HepG2 (cell line): ENCODE data around the gene NCAM2. TPM values are rescaled to one million over a fixed set of nuclear protein-coding genes. Genes with fewer than 3 reads are reported as not detected.

Experiments used
- ATAC-seq: fragments of 200-7000 bp; cut with Tn5 transposase; 3 replicates; pipeline ENCODE4 v1.9.1; 2020; ENCODE audit warnings: mild to moderate bottlenecking, moderate library complexity
- BruUV-seq: library from RNA; stranded (reverse); fragments of 400-500 nt; replicated peaks from 2 replicates; lab custom pipeline; 2021; lab: Mats Ljungman, UMichigan
- CTCF ChIA-PET: fragments of 300-600 bp; formaldehyde crosslinking; extraction: SDS; loops from one replicate; lab custom pipeline; 2021; ENCODE audit warnings: low total read pairs, inconsistent platforms, low intra/inter-chr PET ratio; lab: Yijun Ruan, JAX
- POLR2A ChIA-PET: fragments of 350-600 bp; sonication (Branson Sonifier 250); formaldehyde crosslinking; loops from one replicate; lab custom pipeline; 2020; ENCODE audit warnings: antibody characterized with exemption, inconsistent platforms; lab: Yijun Ruan, JAX
- DNase-seq: peaks from one replicate; pipeline ENCODE4 v3.0.0-alpha.2; 2015; ENCODE audit warnings: low spot score
- FAIRE-seq: peaks from 3 replicates; lab custom pipeline; 2011; peaks lifted over from hg19 to GRCh38; lab: Jason Lieb, UNC
- H2AFZ ChIP-seq: one replicate; pipeline ENCODE4 v1.6.1; 2011; ENCODE audit warnings: low read length, inconsistent platforms
- H3K27ac ChIP-seq: fragments of 300-600 bp; 3 replicates; pipeline ENCODE4 v1.8.0; 2011; ENCODE audit warnings: mixed run types, mild to moderate bottlenecking, mixed read lengths, low read length, inconsistent platforms; ENCODE audit not compliant: insufficient read depth; ENCODE audit errors: extremely low read length
- H3K27me3 ChIP-seq, 2 experiments: fragments of 200-600 bp in 1 of 2; 2 replicates in 1 of 2; 3 replicates in 1 of 2; pipeline versions ENCODE4 v1.6.0 to v1.8.0; 2011; ENCODE audit warnings: low read length in 2 of 2, mild to moderate bottlenecking in 2 of 2, moderate library complexity in 2 of 2, inconsistent platforms in 1 of 2; ENCODE audit not compliant: insufficient read depth in 2 of 2, control insufficient read depth in 1 of 2
- H3K36me3 ChIP-seq, 2 experiments: fragments of 200-600 bp in 1 of 2; replicated peaks in 1 of 2; 2 replicates in 1 of 2; 3 replicates in 1 of 2; pipeline versions ENCODE4 v1.5.1 to v1.8.0; 2011; ENCODE audit warnings: low read length in 2 of 2, inconsistent platforms in 1 of 2; ENCODE audit not compliant: insufficient read depth in 2 of 2, control insufficient read depth in 1 of 2
- H3K4me1 ChIP-seq: 2 replicates; pipeline ENCODE4 v1.5.1; 2012; ENCODE audit warnings: low read length, inconsistent platforms; ENCODE audit not compliant: insufficient read depth
- H3K4me2 ChIP-seq: 2 replicates; pipeline ENCODE4 v1.6.0; 2011; ENCODE audit warnings: low read depth, low read length, inconsistent platforms
- H3K4me3 ChIP-seq, 3 experiments: fragments of 200-600 bp in 1 of 3; sonication (generic), shearing (Covaris generic) in 1 of 3; replicated peaks in 1 of 3; 2 replicates each; pipeline ENCODE4 v1.5.1; 2011 to 2016; ENCODE audit warnings: low read length in 3 of 3, inconsistent platforms in 2 of 3, low read depth in 2 of 3, mild to moderate bottlenecking in 2 of 3, control low read depth in 1 of 3, mixed read lengths in 1 of 3; ENCODE audit not compliant: insufficient read depth in 1 of 3
- H3K79me2 ChIP-seq: one replicate; pipeline ENCODE4 v1.6.1; 2011; ENCODE audit warnings: low read length, inconsistent platforms; ENCODE audit not compliant: insufficient read depth
- H3K9ac ChIP-seq: 2 replicates; pipeline ENCODE4 v1.6.0; 2011; ENCODE audit warnings: mild to moderate bottlenecking, low read depth, low read length, inconsistent platforms; ENCODE audit not compliant: insufficient read depth
- H3K9me3 ChIP-seq: 2 replicates; pipeline ENCODE4 v1.5.1; 2012; ENCODE audit warnings: mild to moderate bottlenecking, low read length
- H4K20me1 ChIP-seq: 2 replicates; pipeline ENCODE4 v1.6.0; 2011; ENCODE audit warnings: inconsistent platforms, mild to moderate bottlenecking, low read length, moderate library complexity; ENCODE audit not compliant: insufficient read depth
- BORCS8-MEF2B ChIP-seq: sonication (generic); formaldehyde crosslinking; IDR thresholded peaks from 2 replicates; pipeline ENCODE4 v1.8.0; 2022; ENCODE audit warnings: mild to moderate bottlenecking, missing genetic modification reagents
- CEBPB ChIP-seq: IDR thresholded peaks from 2 replicates; pipeline ENCODE4 v1.6.1; 2011; ENCODE audit warnings: low read depth, low read length, improper control_type of control experiment, borderline replicate concordance
- FOXP1 ChIP-seq, 2 experiments: fragments of 450-650 bp in 1 of 2; IDR thresholded peaks; 2 replicates each; pipeline ENCODE4 v1.6.1; 2017 to 2018; ENCODE audit warnings: antibody characterized with exemption in 1 of 2
- KAT2B ChIP-seq: fragments of 150-350 bp; IDR thresholded peaks from 2 replicates; pipeline ENCODE4 v1.6.1; 2014; ENCODE audit warnings: low read depth, low read length, borderline replicate concordance
- TGIF2 ChIP-seq: IDR thresholded peaks from 2 replicates; pipeline ENCODE4 v1.6.1; 2016; ENCODE audit warnings: control low read depth, missing compliant biosample characterization
- ZFP1 ChIP-seq: IDR thresholded peaks from 2 replicates; pipeline ENCODE4 v1.6.1; 2016
- WGBS: methylation state at CpG from one replicate; pipeline ENCODE4 v1.1.6; 2017; ENCODE audit warnings: low lambda C conversion rate; 5-methylcytosine and 5-hydroxymethylcytosine counted together
- in situ Hi-C: cut with HindIII; loops from 2 replicates; pipeline ENCODE4 v1.10.0; 2017; ENCODE audit warnings: low pct_unique_long_range_greater_than_20kb; ENCODE audit not compliant: extremely low pct_ligation_motif_present
- intact Hi-C: fragments of 100-400 bp; cut with micrococcal nuclease; formaldehyde crosslinking; loops from one replicate; pipeline ENCODE4 v1.10.0; 2022; ENCODE audit not compliant: unreplicated experiment
- polyA plus RNA-seq, 8 experiments: library from polyadenylated mRNA; depleted of rRNA in 3 of 8; stranded (reverse) in 7 of 8; unstranded in 1 of 8; fragments of >200 nt; fragmentation: Illumina TruSeq in 4 of 8; extraction: Trizol in 4 of 8; gene quantifications; 2 replicates each; pipeline versions ENCODE4 v1.2.1 to v1.2.3, GENCODE V29; 2011 to 2016; ENCODE audit warnings: low read depth in 4 of 8, missing spikeins in 1 of 8, mixed read lengths in 1 of 8; ENCODE audit not compliant: insufficient read depth in 1 of 8
- total RNA-seq, 5 experiments: library from RNA; depleted of rRNA; stranded (reverse); fragments of >200 nt; fragmentation: Illumina TruSeq; extraction: Trizol; gene quantifications; 2 replicates each; pipeline ENCODE4 v1.2.3, GENCODE V29; 2016; ENCODE audit warnings: low read depth in 1 of 5
- TF ChIP-seq, protein P1 (sequence below): sonication (generic); formaldehyde crosslinking; IDR thresholded peaks from 2 replicates; pipeline ENCODE4 v1.4.0; 2020; ENCODE audit warnings: missing genetic modification reagents

Gene NCAM2
- total and polyA plus RNA-seq, 2 of the 13 experiments (the other 11 are each of a cell fraction or from before 2014, with no cell fraction given), result not detected

DNA sequence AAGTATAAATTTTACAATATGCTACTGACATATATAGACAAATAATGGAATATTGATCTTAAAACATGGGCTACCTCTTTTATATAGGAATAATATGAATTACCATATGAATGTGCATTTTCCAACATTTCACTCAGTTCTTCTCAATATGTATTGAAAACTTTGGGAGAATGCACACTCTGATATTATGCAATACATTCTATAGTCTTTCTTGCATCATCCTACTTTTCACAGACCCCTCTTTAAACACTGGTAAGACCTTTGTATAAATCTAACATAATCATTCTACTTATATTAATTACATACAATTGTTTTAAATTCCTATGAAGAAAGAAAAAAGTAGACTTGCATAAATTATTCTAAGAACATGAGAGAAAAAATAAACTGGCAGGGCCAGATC is 69.2 kb downstream of the NCAM2 start:
- Histone ChIP-seq H3K4me2 (no peak overlapping the region), H2AFZ (no peak overlapping the region), H3K4me1 (no peaks in the 10 kb centered on the region), H3K4me3 (no peak overlapping the region), H3K9ac (no peak overlapping the region), H3K27ac (no peak overlapping the region), H3K9me3 (peaks cover 19% of the 10 kb centered on the region), H3K79me2 (no peaks in the 10 kb centered on the region), H4K20me1 (no peaks in the 10 kb centered on the region), H3K27me3 (no peaks in the 10 kb centered on the region), H3K36me3 (no peaks in the 10 kb centered on the region)
- FAIRE-seq (no peak), ATAC-seq (no peak), DNase-seq (no peak)
- TF ChIP-seq TGIF2 (no peak), CEBPB (peak; percentile 33; the same call in 1 of the 2 replicates)
- intact Hi-C loops, result no loop called here
- no TSS peak for BruUV-seq
- CTCF ChIA-PET, result no interaction called here
- in situ Hi-C loops, result no loop called here
- POLR2A ChIA-PET, result no interaction called here

DNA sequence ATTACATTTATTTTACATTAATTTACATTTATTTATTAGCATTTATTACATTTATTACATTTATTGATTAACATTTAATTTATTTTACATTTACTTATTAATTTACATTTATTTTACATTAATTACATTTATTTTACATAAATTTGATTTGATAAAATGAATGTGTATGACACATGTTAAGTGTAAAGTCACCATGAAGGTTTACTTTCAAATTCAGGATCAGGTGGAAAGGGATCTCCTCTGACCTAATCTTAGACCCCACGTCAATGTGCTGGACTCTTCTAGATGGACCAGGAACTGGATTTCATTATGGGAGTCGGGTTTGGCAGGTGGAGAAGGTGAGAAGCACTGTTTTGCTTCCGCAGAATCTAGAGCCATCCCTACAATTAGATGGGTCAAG is 76.1 kb downstream of the NCAM2 start:
- intact Hi-C loops, result no loop called here
- Histone ChIP-seq H2AFZ (no peak overlapping the region), H4K20me1 (no peaks in the 10 kb centered on the region), H3K4me2 (no peak overlapping the region), H3K36me3 (no peaks in the 10 kb centered on the region), H3K4me1 (no peaks in the 10 kb centered on the region), H3K79me2 (no peaks in the 10 kb centered on the region), H3K9ac (no peak overlapping the region), H3K4me3 (no peak overlapping the region), H3K27ac (no peak overlapping the region), H3K9me3 (peaks cover 31% of the 10 kb centered on the region), H3K27me3 (no peaks in the 10 kb centered on the region)
- no peak for ATAC-seq
- WGBS, result 42% methylated on average over 3 of the region's 3 CpGs
- in situ Hi-C loops, result no loop called here
- CTCF ChIA-PET, result no interaction called here
- POLR2A ChIA-PET, result no interaction called here
- no peak for FAIRE-seq
- TF ChIP-seq FOXP1 (IDR thresholded peaks at IDR 0.05) (no peak), FOXP1 (CRISPR knock-in tag; IDR thresholded peaks at IDR 0.05) (no peak), ZFP1 (no peak), KAT2B (no peak), BORCS8-MEF2B (CRISPR knock-in tag) (no peak)
- TF ChIP-seq, protein P1, sequence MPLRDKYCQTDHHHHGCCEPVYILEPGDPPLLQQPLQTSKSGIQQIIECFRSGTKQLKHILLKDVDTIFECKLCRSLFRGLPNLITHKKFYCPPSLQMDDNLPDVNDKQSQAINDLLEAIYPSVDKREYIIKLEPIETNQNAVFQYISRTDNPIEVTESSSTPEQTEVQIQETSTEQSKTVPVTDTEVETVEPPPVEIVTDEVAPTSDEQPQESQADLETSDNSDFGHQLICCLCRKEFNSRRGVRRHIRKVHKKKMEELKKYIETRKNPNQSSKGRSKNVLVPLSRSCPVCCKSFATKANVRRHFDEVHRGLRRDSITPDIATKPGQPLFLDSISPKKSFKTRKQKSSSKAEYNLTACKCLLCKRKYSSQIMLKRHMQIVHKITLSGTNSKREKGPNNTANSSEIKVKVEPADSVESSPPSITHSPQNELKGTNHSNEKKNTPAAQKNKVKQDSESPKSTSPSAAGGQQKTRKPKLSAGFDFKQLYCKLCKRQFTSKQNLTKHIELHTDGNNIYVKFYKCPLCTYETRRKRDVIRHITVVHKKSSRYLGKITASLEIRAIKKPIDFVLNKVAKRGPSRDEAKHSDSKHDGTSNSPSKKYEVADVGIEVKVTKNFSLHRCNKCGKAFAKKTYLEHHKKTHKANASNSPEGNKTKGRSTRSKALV (CRISPR knock-in tag), result no peak
- no TSS peak for BruUV-seq
- no peak for DNase-seq
